ENCODE data around the gene TMEM229A. TPM values are rescaled to one million over a fixed set of nuclear protein-coding genes. Genes with fewer than 3 reads are reported as not detected.
"Not testable (repeated sequence)": the region's sequence is repeated elsewhere in the genome, so short reads cannot be mapped to it uniquely, and the experiment has no call there.

TMEM229A gene
- total RNA-seq = not detected
- long read RNA-seq, transcript TMEM229A-201 (1 exons, 2,108 nt) = major isoform, 5 of 5 reads
- long read RNA-seq, partial matches to known transcripts = 0 of 5 reads
- long read RNA-seq, other reads (novel, unspliced or antisense) = 0 of 5 reads

DNA sequence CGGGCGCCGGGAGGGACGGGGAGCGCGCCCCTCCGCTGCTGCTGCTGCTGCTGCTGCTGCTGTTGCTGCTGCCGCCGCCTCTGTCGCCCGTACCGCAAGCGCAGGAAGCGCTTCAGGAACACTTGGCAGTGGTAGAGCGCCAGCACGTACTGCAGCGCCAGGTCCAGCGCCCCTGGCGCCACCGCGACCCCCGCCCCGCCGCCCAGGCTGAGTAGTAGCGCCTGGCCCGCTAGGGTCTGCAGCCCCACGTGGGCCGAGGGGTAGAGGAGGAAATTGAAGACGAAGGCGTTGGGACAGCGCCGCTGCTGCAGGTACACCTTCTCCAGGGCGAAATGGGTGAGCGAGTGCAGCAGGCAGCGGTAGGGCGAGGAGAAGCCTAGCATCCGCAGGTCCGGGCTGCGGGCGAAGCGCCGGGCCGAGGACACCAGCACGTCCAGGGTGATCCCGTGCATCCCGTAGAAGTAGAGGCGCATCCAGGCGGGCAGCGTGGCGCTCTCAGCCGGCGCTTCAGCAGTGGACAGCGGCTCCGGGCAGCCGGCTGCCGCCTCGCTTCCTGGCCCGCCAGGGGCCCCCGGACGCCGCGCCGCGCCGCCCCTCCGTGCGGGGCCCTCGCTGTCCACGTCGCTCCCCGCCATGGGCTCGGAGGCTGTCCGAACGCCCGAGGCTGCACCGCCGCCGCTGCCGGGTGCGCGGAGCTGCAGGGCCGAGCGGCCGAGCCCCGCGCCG lies at the start of gene TMEM229A:
TSS of gene TMEM229A (minus strand) at position 699 of the 726 bp plus-strand sequence. CDS start at position 635, 64 bp downstream.
- intact Hi-C loops (cut with micrococcal nuclease) = no loop called here
- DNase-seq = peak; percentile 48
- peak; percentile 80 for ATAC-seq

DNA sequence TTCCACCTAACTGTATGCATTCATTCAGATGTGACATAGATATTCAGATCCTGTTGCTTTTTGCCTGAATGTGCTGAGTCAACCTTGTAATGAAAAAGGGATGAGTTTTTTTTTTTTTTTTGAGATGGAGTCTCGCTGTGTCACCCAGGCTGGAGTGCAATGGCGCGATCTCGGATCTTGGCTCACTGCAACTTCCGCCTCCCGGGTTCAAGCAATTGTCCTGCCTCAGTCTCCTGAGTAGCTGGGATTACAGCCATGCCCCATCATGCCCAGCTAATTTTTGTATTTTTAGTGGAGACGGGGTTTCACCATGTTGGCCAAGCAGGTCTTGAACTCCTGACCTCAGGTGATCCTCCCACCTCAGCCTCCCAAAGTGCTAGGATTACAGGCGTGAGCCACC lies 49.4 kb upstream of the TMEM229A start:
- DNase-seq; intact Hi-C loops (cut with micrococcal nuclease); ATAC-seq: not testable (repeated sequence)

DNA sequence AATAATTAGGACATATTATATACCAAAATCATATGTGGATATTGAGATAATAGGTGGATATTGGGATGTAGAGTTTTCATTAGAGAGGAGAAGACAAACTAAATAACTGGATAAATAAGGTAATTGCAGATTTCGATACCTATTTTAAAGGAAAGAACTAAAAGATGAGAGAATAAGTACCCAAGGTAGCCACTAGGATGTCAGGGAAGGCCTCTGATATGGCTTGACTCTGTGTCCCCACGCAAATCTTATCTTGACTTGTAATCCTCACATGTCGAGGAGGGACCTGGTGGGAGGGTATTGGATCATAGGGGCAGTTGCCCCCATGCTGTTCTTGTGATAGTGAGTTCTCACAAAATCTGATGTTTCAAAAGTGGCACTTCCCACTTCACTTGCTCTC lies 44.7 kb upstream of the TMEM229A start:
- ATAC-seq (no peak), DNase-seq (no peak)
- intact Hi-C loops (cut with micrococcal nuclease) = no loop called here

DNA sequence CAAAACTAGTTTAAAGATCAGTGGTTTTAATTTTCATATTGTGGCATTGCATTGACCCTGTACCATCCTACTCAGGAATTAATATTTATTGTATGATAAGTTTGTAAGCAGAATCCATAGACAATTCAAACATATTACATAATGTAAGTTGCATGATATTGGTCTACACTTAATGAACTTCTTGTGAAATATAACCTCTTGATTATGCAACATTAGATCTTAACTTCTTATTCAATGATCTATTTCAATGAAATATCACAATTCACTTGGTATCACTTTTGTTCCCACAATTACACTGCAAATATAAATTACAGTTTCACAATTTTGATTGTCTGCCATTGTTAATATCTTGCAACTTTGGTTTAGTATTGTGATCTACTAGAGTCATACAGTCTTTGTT lies 44.0 kb upstream of the TMEM229A start:
- ATAC-seq = no peak
- DNase-seq = no peak
- intact Hi-C loops (cut with micrococcal nuclease) = no loop called here

GRCh38 chr7:124074007-124074406 lies 41.1 kb upstream of the TMEM229A start:
- ATAC-seq = no peak
- no peak for DNase-seq
- intact Hi-C loops (cut with micrococcal nuclease) = no loop called here

GRCh38 chr7:124073310-124073645 lies 40.4 kb upstream of the TMEM229A start:
- ATAC-seq (no peak), DNase-seq (no peak)
- intact Hi-C loops (cut with micrococcal nuclease) = no loop called here

DNA sequence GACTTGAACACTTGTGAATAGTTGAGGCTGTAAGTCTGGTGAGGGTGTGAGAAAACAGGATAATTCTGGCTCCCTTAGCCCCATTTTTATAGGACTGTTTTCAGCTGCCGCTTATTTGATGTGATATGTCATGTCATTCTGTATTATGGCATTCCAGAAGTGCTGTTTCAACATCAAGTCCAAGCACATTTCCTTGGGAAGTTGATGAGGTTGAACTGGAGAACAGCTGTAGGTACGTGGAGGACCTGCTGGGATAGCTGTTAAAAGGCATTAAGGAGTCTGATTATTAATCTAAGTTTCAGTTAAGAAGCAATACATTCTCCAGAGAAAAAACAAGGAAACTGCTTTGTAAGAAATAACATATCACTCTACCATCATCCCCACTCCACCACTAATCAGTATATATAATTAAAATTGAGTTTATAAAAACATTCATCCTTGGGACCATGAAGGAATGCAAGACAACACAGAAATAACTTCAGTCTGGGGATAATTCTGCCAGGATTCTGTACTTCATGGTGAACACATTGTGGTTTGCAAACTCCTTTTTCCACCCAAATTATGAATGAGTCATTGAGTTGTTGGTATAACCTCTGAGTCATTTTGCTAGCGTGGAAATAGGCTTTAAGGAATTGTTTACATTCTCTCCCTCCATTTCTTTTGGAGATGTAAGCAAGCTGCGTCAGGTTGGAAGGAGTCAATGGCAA lies 39.9 kb upstream of the TMEM229A start:
- intact Hi-C loops (cut with micrococcal nuclease) = no loop called here
- ATAC-seq (no peak), DNase-seq (no peak)

- DNase-seq (no peak), ATAC-seq (no peak)
- intact Hi-C loops (cut with micrococcal nuclease) = no loop called here
These were observed 39.0 kb upstream of the TMEM229A start for GRCh38 chr7:124071843-124072242.

- intact Hi-C loops (cut with micrococcal nuclease) = no loop called here
- DNase-seq = no peak
- ATAC-seq = no peak
These were observed 29.3 kb upstream of the TMEM229A start for GRCh38 chr7:124062171-124062570.

- DNase-seq = no peak
- intact Hi-C loops (cut with micrococcal nuclease) = no loop called here
- ATAC-seq = no peak
These were observed 27.7 kb upstream of the TMEM229A start for GRCh38 chr7:124060528-124060927.

GRCh38 chr7:124059375-124059774 lies 26.5 kb upstream of the TMEM229A start:
- no peak for ATAC-seq
- intact Hi-C loops (cut with micrococcal nuclease) = no loop called here
- DNase-seq = no peak

GRCh38 chr7:124058515-124058914 lies 25.6 kb upstream of the TMEM229A start:
- intact Hi-C loops (cut with micrococcal nuclease) = no loop called here
- ATAC-seq = no peak
- DNase-seq = no peak

DNA sequence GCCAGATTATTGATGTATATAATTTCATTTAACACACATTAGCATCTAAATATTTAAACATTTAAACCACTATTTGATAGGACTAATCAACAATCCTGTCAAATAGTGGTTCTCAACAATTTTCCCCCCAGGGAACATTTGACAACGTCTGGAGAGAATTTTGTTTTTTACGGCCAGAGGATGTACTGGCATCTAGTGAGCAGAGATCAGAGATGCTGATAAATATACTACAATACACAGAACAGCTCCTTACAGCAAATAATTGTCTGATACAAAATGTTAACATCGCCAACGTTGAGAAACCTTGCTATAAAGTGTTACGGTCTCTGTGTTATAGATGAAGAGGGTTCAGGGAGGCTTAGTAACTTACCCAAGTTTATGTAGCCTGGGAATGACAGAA lies 25.0 kb upstream of the TMEM229A start:
- ATAC-seq = no peak
- intact Hi-C loops (cut with micrococcal nuclease) = no loop called here
- DNase-seq = no peak

GRCh38 chr7:124056234-124056633 lies 23.4 kb upstream of the TMEM229A start:
- DNase-seq = no peak
- no peak for ATAC-seq
- intact Hi-C loops (cut with micrococcal nuclease) = no loop called here

DNA sequence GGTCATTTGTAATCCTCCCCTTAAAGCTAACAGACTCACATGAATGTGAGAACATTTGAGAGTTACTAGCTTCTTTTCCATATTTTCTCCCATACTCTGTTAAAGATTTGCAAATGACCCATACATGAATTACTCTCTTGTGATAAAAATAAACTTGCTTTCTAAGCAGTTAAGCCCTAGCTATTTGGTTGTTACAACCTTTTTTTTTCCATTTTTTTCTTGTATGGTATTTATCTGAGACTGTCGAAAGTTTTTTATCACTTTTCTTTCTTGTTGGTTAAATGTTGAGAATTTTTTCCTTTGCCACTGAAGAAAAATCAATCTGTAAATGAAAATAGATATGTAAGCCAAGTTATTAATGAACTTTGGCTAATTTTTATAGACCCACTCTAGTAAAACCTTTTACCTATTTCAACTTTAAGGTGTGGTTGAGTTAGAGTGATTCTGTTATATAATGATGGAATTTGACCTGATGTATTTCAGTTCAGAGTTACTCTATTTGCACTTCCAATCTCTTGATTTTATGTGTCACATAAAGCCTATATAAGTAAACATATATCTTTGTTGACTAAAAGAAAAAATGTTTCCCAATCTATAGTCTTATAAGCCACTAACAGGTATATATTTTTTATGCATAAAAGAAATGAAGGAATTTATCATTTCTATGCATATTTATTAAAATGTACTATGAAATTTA lies 19.0 kb upstream of the TMEM229A start:
- intact Hi-C loops (cut with micrococcal nuclease) = no loop called here
- ATAC-seq = no peak
- DNase-seq = no peak

- intact Hi-C loops (cut with micrococcal nuclease) = no loop called here
- DNase-seq (no peak), ATAC-seq (no peak)
These were observed 10.0 kb upstream of the TMEM229A start for GRCh38 chr7:124042826-124043225.

GRCh38 chr7:124041439-124041838 lies 8.6 kb upstream of the TMEM229A start:
- intact Hi-C loops (cut with micrococcal nuclease) = no loop called here
- no peak for DNase-seq
- no peak for ATAC-seq

DNA sequence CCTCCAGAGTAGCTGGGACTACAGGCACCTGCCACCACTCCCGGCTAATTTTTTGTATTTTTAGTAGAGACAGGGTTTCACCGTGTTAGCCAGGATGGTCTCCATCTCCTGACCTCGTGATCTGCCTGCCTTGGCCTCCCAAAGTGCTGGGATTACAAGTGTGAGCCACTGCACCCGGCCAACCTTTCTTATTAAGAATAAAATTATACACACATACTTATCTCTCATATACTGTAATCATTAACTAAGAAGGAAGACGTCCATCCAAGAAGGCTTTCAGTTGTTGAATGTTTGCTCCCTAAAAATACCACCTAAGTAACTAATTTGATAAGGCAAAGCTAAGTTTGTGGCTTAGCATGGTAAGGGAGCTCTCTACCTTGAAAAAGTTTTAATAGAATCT lies 5.0 kb upstream of the TMEM229A start:
- ATAC-seq; intact Hi-C loops (cut with micrococcal nuclease); DNase-seq: not testable (repeated sequence)

DNA sequence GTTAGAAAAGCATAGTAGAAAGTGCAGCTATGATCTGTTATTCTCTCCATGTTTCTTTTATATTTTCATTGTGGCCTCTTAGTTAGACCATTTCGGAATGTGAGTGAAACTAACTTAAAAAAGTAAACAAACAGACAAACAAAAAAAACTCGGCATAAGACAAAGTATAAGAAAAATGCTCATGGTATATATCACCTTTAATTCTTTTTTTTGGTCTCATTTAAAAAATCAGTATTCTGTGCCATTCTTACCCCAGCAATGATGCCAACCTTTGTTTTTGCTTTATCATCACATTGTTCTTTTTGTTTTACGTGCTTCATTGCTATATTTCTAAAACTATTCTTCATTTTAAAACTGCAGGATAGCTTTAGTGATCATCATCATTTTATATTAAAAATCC lies 2.8 kb upstream of the TMEM229A start:
- DNase-seq (no peak), ATAC-seq (no peak)
- intact Hi-C loops (cut with micrococcal nuclease) = no loop called here

- ATAC-seq = no peak
- intact Hi-C loops (cut with micrococcal nuclease) = no loop called here
- DNase-seq = no peak
These were observed 1.9 kb upstream of the TMEM229A start for GRCh38 chr7:124034754-124035100.

All from left ventricle myocardium superior (tissue), 1 donor.